GM18867 (cell line): ENCODE data around the gene ADCY10.
"Not testable (repeated sequence)": the region's sequence is repeated elsewhere in the genome, so short reads cannot be mapped to it uniquely, and the experiment has no call there.

Source experiments
- ATAC-seq: cut with Tn5 transposase; IDR thresholded peaks from one replicate; pipeline ENCODE4 v1.9.1; 2021; ENCODE audit warnings: mild to moderate bottlenecking, moderate library complexity; ENCODE audit not compliant: unreplicated experiment

ADCY10 gene

GRCh38 chr1:167882376-167882775 is 31.6 kb downstream of the ADCY10 start:
- ATAC-seq = no peak

- no peak for ATAC-seq
These were observed 32.1 kb downstream of the ADCY10 start for GRCh38 chr1:167881786-167882185.

- ATAC-seq = no peak
These were observed 32.9 kb downstream of the ADCY10 start for GRCh38 chr1:167881069-167881468.

GRCh38 chr1:167880580-167881021 is 33.3 kb downstream of the ADCY10 start:
- no peak for ATAC-seq

- ATAC-seq = no peak
These were observed 34.4 kb downstream of the ADCY10 start for GRCh38 chr1:167879508-167879907.

- ATAC-seq = no peak
These were observed 35.4 kb downstream of the ADCY10 start for GRCh38 chr1:167878372-167879160.

GRCh38 chr1:167876597-167877175 is 37.2 kb downstream of the ADCY10 start:
- ATAC-seq = no peak

GRCh38 chr1:167871331-167871730 is 42.6 kb downstream of the ADCY10 start:
- no peak for ATAC-seq

- ATAC-seq = not testable (repeated sequence)
These were observed 44.6 kb downstream of the ADCY10 start for GRCh38 chr1:167869157-167870001.

GRCh38 chr1:167866739-167867414 is 47.1 kb downstream of the ADCY10 start:
- not testable (repeated sequence) for ATAC-seq

GRCh38 chr1:167866326-167866725 is 47.6 kb downstream of the ADCY10 start:
- ATAC-seq = not testable (repeated sequence)

- not testable (repeated sequence) for ATAC-seq
These were observed 48.1 kb downstream of the ADCY10 start for GRCh38 chr1:167865804-167866308.

- not testable (repeated sequence) for ATAC-seq
These were observed 48.7 kb downstream of the ADCY10 start for GRCh38 chr1:167865193-167865592.

GRCh38 chr1:167864392-167865032 is 49.4 kb downstream of the ADCY10 start:
- no peak for ATAC-seq

- ATAC-seq = no peak
These were observed 50.0 kb downstream of the ADCY10 start for GRCh38 chr1:167863921-167864279.

GRCh38 chr1:167863191-167863920 is 50.6 kb downstream of the ADCY10 start:
- ATAC-seq = not testable (repeated sequence)

- ATAC-seq = no peak
These were observed 51.4 kb downstream of the ADCY10 start for GRCh38 chr1:167862432-167863076.

GRCh38 chr1:167861664-167862381 is 52.1 kb downstream of the ADCY10 start:
- ATAC-seq = no peak
